ENCODE data around the gene PPRC1.

- TF ChIP-seq POLR2AphosphoS5 (IDR thresholded peaks at IDR 0.05) = no peak
- TF ChIP-seq, protein P1, sequence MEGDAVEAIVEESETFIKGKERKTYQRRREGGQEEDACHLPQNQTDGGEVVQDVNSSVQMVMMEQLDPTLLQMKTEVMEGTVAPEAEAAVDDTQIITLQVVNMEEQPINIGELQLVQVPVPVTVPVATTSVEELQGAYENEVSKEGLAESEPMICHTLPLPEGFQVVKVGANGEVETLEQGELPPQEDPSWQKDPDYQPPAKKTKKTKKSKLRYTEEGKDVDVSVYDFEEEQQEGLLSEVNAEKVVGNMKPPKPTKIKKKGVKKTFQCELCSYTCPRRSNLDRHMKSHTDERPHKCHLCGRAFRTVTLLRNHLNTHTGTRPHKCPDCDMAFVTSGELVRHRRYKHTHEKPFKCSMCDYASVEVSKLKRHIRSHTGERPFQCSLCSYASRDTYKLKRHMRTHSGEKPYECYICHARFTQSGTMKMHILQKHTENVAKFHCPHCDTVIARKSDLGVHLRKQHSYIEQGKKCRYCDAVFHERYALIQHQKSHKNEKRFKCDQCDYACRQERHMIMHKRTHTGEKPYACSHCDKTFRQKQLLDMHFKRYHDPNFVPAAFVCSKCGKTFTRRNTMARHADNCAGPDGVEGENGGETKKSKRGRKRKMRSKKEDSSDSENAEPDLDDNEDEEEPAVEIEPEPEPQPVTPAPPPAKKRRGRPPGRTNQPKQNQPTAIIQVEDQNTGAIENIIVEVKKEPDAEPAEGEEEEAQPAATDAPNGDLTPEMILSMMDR (IDR thresholded peaks at IDR 0.05) = no peak
Measured at GRCh38 chr10:102185811-102186527, 53.1 kb downstream of the PPRC1 start.

All from prostate gland (tissue), 2 donors.